C4-2B (cell line): ENCODE results near the gene CENPP.

Source experiments
- H3K27ac ChIP-seq: fragments of 450-650 bp; 2 replicates; pipeline ENCODE4 v1.5.1; 2017
- ZFX ChIP-seq: fragments of 450-650 bp; IDR thresholded peaks from 2 replicates; pipeline ENCODE4 v1.6.1; 2017
- TF ChIP-seq, protein P1 (sequence below): fragments of 450-650 bp; conservative IDR thresholded peaks from 2 replicates; pipeline ENCODE4 v1.5.1; 2017; ENCODE audit warnings: mild to moderate bottlenecking

Gene CENPP

DNA sequence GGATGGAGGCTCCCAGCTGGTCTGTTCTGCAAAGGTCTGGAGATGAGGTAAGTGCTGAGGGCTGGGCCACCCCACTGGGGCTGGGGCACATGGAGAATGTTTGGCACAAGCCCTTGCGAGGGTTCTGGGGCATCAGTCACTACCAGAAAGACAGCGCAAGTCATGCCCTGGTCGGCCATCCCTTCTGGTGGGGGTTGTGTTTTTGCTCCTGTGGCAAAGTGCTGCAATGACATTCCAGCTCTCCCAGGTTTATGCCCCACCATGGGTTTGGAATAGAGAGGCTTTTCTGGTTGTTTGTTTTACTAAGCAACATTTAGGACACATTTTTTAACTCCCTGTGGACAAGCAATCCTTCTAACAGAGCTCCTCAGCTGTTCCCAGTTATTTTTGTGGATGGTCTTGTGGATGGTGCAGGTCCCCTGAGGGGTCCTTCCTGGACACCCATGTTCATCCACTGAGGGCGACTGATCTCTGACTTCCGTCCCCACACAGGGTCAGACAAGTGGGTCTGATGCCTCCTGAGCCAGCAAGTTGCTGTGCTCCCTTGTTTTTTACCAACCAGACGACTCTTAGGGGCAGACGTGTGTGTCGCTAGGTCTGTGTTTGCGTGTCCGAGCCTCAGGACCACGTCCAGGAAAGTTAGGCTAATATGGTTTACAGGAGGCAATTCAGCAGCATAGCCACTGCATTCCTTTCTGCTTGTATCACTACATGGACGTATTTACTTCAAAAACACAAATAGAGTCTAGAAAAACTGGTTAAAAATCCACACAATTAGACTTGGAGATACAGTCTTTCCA lies 274.9 kb downstream of the CENPP start:
- H3K27ac ChIP-seq = no peak overlapping the region
- TF ChIP-seq, protein P1, sequence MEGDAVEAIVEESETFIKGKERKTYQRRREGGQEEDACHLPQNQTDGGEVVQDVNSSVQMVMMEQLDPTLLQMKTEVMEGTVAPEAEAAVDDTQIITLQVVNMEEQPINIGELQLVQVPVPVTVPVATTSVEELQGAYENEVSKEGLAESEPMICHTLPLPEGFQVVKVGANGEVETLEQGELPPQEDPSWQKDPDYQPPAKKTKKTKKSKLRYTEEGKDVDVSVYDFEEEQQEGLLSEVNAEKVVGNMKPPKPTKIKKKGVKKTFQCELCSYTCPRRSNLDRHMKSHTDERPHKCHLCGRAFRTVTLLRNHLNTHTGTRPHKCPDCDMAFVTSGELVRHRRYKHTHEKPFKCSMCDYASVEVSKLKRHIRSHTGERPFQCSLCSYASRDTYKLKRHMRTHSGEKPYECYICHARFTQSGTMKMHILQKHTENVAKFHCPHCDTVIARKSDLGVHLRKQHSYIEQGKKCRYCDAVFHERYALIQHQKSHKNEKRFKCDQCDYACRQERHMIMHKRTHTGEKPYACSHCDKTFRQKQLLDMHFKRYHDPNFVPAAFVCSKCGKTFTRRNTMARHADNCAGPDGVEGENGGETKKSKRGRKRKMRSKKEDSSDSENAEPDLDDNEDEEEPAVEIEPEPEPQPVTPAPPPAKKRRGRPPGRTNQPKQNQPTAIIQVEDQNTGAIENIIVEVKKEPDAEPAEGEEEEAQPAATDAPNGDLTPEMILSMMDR = no peak
- TF ChIP-seq ZFX = no peak

DNA sequence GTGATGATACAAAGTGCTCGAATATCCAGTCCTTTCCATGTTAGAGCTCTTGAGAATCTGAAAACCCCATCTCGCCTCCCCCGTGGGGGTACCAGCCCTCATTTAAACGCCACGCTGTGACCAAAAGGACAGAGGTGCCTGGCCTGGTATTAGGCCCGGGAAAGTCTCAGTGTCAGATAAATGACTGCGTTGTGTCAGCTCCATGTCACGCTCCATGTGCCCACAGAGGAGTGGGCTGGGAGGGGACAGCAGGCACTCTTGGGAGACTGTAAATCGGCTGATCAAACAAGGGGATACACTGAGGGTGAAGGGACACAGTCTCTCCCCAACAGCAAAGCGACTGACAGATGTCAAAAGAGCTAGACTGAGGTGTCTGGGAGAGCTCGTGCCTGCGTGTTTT lies 275.7 kb downstream of the CENPP start:
- no peak overlapping the region for H3K27ac ChIP-seq
- TF ChIP-seq, protein P1 = no peak
- no peak for TF ChIP-seq ZFX

DNA sequence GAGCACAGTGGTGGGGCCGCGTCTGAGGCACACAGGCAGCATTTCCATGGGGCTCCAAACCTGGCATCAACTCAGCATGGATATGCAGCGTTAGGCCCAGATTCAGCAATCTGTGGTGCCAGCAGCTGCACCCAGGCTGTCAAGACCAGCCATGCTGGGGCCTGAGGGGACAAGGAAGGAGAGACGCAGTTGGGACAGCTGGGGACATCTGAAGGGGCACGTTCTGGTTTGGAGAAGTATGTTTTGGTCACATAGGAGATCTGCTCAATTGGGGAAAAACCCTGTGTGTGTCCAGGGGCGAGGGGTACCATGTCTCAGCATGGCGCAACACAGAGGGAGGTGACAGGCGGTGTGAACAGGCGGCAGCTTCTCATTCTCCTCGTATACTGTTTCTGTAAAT lies 276.7 kb downstream of the CENPP start:
- TF ChIP-seq, protein P1 = no peak
- no peak for TF ChIP-seq ZFX
- no peak overlapping the region for H3K27ac ChIP-seq

DNA sequence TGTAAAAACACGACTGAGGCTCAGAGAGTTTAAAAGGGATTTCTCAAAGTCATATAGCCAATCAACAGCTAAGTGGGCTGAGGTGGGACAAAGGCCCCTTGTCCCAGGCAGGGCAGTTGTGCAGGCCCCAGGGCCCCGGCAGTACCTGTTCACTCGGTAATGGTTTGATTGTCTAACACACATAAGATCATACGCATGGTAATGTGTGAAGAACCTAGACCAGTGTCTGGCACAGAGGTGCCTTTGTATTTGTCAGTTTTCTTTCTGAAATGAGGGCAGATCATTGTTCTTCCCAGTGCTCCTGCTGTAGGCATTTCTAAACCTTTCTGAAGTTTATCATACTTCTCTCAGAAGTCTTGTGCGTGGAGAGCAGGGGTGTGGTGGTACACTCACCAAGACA lies 277.3 kb downstream of the CENPP start:
- H3K27ac ChIP-seq = no peak overlapping the region
- TF ChIP-seq, protein P1 = no peak
- no peak for TF ChIP-seq ZFX

DNA sequence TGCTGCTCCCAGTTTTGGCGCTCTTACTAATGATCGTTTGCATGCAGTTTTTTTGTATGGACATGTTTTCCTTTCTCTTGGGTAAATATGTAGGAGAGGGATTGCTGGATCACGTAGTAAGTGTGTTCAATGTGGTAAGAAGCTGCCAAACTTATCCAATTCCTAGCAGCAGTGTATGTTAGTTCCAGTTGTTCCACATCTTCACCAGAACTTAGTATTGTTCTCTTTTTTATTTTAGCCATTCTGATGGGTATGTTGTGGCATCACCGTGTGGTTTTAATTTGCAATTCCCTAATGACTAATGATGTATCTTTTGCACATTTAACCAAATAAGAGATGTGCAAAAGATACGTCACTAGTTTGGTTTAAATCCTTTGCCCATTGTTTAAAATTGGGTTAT lies 278.2 kb downstream of the CENPP start:
- no peak overlapping the region for H3K27ac ChIP-seq
- TF ChIP-seq, protein P1 = no peak
- no peak for TF ChIP-seq ZFX

DNA sequence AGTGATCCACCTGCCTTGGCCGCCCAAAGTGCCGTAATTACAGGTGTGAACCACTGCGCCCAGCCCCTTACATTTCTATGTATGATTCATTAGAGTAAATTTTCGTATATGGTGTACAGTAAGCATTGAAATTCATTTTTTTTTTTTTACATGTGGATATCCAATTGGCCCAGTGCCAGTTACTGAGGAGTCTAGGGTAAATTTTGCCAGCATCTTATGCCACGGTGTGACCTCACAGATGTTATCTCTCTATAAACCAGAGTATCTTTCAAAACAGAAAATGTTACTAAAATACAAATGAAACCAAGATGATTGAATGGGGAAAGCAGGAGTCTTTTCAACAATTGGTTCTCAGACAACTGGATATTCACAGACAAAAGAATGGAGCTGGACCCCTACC lies 279.5 kb downstream of the CENPP start:
- no peak overlapping the region for H3K27ac ChIP-seq
- no peak for TF ChIP-seq ZFX
- TF ChIP-seq, protein P1 = no peak

DNA sequence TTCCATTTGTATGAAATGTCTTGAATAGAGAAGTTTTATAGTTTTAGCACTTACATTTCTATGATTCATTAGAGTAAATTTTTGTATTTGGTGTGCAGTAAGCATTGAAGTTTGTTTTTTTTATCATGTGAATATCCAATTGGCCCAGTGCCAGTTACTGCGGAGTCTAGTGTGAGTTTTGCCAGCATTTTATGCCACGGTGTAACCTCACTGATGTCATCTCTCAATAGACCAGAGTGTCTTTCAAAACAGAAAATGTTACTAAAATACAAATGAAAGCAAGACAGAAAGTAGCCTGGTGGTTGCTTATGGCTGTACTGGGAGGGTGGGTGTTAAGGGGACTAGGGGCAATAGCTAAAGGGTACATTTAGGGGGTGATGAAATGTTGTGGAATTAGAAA lies 281.3 kb downstream of the CENPP start:
- no peak for TF ChIP-seq ZFX
- TF ChIP-seq, protein P1 = no peak
- no peak overlapping the region for H3K27ac ChIP-seq
